Pancreas (tissue), 10 donors: ENCODE results near the gene TRPM3. TPM values are rescaled to one million over a fixed set of nuclear protein-coding genes. Genes with fewer than 3 reads are reported as not detected.
A peak's percentile ranks its signal among the peaks of the same experiment; 100 is the strongest.

ENCODE experiments used
- ATAC-seq, 4 donors: fragments of 200-7000 bp; cut with Tn5 transposase; one replicate each; pipeline versions ENCODE4 v1.8.0 to v1.9.1; 2020; ENCODE audit warnings: mild to moderate bottlenecking in 4 of 4, moderate library complexity in 4 of 4
- DNase-seq, 6 donors: peaks; one replicate each; pipeline ENCODE4 v3.0.0-alpha.2; 2020
- FAIRE-seq: peaks from 2 replicates; lab custom pipeline; 2012; peaks lifted over from hg19 to GRCh38; lab: Jason Lieb, UNC
- H3K27ac ChIP-seq, 4 donors: fragments of 200-600 bp; sonication (generic); 1 replicate in 3 of 4; 2 replicates in 1 of 4; pipeline versions ENCODE4 v1.5.0 to v1.8.0; 2020
- H3K27me3 ChIP-seq, 4 donors: fragments of 200-600 bp; one replicate each; pipeline ENCODE4 v1.8.0; 2021
- H3K36me3 ChIP-seq, 3 donors: fragments of 200-600 bp; sonication (generic) in 1 of 3; one replicate each; pipeline versions ENCODE4 v1.5.0 to v1.8.0; 2020 to 2021
- H3K4me1 ChIP-seq, 3 donors: fragments of 200-600 bp; one replicate each; pipeline ENCODE4 v1.8.0; 2021
- H3K4me3 ChIP-seq, 4 donors: fragments of 200-600 bp; sonication (generic) in 2 of 4; one replicate each; pipeline versions ENCODE4 v1.5.0 to v1.8.0; 2020 to 2021
- H3K9me3 ChIP-seq, 4 donors: fragments of 200-600 bp; one replicate each; pipeline ENCODE4 v1.8.0; 2021
- CTCF ChIP-seq, 4 donors: fragments of 200-600 bp; sonication (generic) in 3 of 4; IDR thresholded peaks; one replicate each; pipeline versions ENCODE4 v1.5.0 to v1.8.0; 2021; ENCODE audit warnings: antibody characterized with exemption in 4 of 4
- WGBS, 2 donors: extraction: QIAGEN DNeasy Blood & Tissue Kit; methylation state at CpG; one replicate each; pipeline ENCODE4 v1.1.7; 2013; 5-methylcytosine and 5-hydroxymethylcytosine counted together
- intact Hi-C, 3 donors: fragments of 100-400 bp; cut with DNase I; formaldehyde crosslinking; loops; one replicate each; pipeline versions ENCODE4 v1.11.1 to v1.14.2; 2022
- polyA plus RNA-seq, 2 donors: library from polyadenylated mRNA; stranded (reverse); fragments of 200-250 nt; gene quantifications; one replicate each; pipeline ENCODE4 v1.2.3, GENCODE V29; 2013
- total RNA-seq, 6 donors: library from RNA; stranded (reverse); fragmentation: NEBNext Ultra II Directional in 4 of 6; extraction: Animal tissue kit (Norgen Biotek cat#: 25700) in 4 of 6; gene quantifications; one replicate each; pipeline versions ENCODE4 v1.2.1 to v1.2.4, GENCODE V29; 2021 to 2023
- donor health status: healthy with polysubstance abuse.
- donor health status: DM: no; HTN: no; CAD: no; lungs with moderate emphysema.
- donor health status: DM: no; HTN: no; CAD: no.
- donor health status: control.
- donor health status: control.
- donor health status: Bipolar disorder and iron deficiency.
- donor health status: DM: yes; HTN: yes; CAD: no.
- donor health status: DM: no; HTN: no; CAD: no.
- donor health status: DM: no; HTN: no; CAD: no.
- donor health status: DM: yes; HTN: yes; CAD: no.

TRPM3 gene
- total and polyA plus RNA-seq, 8 donors: 0.22 to 1.9 (median 0.76) TPM

DNA sequence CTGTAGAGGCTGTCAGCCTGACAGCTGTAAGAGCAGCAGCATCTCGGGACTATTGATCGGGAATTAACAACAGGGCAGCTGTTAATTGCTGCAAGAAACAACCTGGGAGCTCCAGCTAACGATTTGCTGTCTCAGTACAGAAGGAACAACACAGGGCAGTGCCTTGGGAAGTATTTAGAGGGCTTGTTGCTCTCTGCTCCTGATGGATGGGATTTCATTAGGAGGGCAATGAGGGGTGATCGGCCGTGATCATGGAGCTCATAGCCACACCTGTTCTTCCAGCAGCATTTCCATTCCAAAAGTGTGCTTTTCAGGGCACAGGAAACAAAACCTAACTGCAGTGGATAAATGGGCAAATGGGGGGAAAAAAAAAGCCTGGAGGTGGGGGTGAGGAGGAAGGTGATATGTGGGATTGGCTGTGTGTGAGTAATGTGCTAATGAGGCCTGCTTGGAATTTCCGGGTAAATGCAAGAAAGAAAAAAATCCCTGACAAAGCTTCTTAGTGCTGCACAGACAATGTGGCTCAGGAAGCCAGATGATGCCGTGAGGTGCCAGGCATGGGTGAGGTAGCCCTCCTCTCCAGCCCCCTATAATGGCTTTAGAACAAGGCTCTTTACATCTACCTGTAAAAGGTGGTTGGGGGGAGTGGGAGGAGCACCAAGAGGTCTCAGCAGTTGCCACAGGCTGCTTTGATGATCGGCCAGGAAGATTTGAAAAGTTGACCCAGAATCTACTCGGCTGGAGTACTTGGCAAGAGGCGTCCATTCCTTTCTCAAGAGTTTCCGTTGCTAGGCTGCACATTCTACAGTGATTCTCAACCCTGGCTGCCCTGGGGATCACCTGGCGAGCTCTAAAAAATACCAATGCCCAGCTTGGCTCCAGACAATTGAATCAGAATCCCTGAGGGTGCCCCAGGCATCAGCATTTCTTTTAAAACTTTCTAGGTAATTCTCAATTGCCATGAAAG, 567.4 kb downstream of the TRPM3 start:
- Histone ChIP-seq H3K9me3 (no peaks in the 10 kb centered on the region), H3K4me1 (no peaks in the 10 kb centered on the region), H3K27ac (no peak overlapping the region), H3K27me3 (no peaks in the 10 kb centered on the region), H3K4me3 (no peak overlapping the region), H3K36me3 (no peaks in the 10 kb centered on the region)
- intact Hi-C loops: no loop called here
- 50 to 54% methylated on average over 12 of the region's 12 CpGs for WGBS, 2 donors
- ATAC-seq (peak; percentile 48 to 72 (median 60)), DNase-seq (no peak), FAIRE-seq (no peak)
- TF ChIP-seq CTCF (IDR thresholded peaks at IDR 0.05): no peak

DNA sequence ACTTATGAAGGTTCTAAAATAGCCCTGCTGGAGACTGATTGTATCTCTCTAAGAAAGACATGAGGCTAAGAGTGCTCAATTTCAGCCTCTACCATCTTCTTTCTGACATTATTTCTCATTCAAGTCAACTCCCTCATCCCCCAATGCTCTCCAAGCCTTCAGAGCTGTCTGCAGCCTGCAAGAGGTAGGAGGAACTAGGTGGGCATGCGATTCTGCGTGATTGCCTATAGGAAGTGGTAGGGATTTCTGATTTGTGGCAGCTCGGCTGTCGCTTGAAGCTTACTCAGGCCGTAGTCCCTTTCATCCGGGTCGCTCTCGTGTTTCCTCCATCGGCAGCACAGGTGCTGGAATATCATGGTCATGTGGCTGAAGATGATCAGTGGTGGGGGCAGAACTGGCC, 568.9 kb downstream of the TRPM3 start:
- 90 to 95% methylated on average over 9 of the region's 9 CpGs for WGBS, 2 donors
- ATAC-seq: no peak
- H3K9me3 ChIP-seq: no peaks in the 10 kb centered on the region
- TF ChIP-seq CTCF (IDR thresholded peaks at IDR 0.05): no peak
- no peaks in the 10 kb centered on the region for H3K4me1 ChIP-seq
- FAIRE-seq: no peak
- no peaks in the 10 kb centered on the region for H3K27me3 ChIP-seq
- no peaks in the 10 kb centered on the region for H3K36me3 ChIP-seq
- intact Hi-C loops: no loop called here
- no peak overlapping the region for H3K4me3 ChIP-seq
- no peak overlapping the region for H3K27ac ChIP-seq
- DNase-seq: no peak

DNA sequence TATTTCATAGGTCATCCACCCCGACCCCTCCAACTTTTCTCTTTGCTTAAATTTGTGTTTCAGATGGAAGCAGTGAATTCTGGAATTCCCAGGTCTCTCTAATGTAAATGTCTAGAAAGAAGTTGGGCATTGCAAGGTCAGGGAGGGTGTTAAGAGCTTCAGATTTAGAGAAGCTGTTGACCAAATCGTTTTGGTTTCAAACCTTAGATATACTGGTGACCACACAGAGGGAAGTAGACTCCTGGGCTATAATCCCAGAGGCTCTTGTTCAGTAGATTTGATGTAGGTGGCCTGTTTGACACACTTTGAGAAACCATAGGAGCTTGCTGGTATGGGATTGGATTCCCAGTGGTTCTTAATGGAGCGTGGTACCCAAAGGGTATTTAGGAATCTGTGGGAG, 569.6 kb downstream of the TRPM3 start:
- H3K4me3 ChIP-seq: no peak overlapping the region
- DNase-seq (no peak), ATAC-seq (no peak), FAIRE-seq (no peak)
- no peaks in the 10 kb centered on the region for H3K4me1 ChIP-seq
- TF ChIP-seq CTCF (IDR thresholded peaks at IDR 0.05): no peak
- no peaks in the 10 kb centered on the region for H3K9me3 ChIP-seq
- 66 to 75% methylated on average over 3 of the region's 3 CpGs for WGBS, 2 donors
- no peak overlapping the region for H3K27ac ChIP-seq
- intact Hi-C loops: no loop called here
- H3K36me3 ChIP-seq: no peaks in the 10 kb centered on the region
- H3K27me3 ChIP-seq: no peaks in the 10 kb centered on the region

DNA sequence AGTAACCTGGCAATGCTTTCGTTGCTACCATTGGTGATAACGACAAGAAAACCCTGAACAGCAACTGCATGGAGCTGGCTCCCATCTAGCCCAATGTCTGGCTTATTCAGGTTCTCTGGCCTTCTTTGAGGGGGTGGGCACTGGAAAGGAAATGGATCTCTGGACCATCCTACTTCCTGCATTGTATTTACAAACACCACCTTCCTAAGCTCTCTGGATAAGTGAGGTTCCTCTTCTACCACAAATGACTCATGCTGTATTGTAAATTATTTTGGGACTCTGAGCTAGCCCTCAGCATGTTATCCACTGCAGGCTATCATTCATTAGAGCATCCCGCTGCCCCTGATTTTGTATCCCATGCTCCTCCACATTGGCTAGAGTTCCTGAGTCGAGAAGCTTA, 570.0 kb downstream of the TRPM3 start:
- Histone ChIP-seq H3K9me3 (no peaks in the 10 kb centered on the region), H3K4me1 (no peaks in the 10 kb centered on the region), H3K4me3 (no peak overlapping the region), H3K36me3 (no peaks in the 10 kb centered on the region), H3K27me3 (no peaks in the 10 kb centered on the region), H3K27ac (no peak overlapping the region)
- intact Hi-C loops: no loop called here
- DNase-seq: no peak
- ATAC-seq: no peak
- WGBS, 2 donors: 80 to 95% methylated on average over 4 of the region's 4 CpGs
- no peak for FAIRE-seq
- no peak for TF ChIP-seq CTCF (IDR thresholded peaks at IDR 0.05)

GRCh38 chr9:70549926-70550325, 571.5 kb downstream of the TRPM3 start:
- no peak for FAIRE-seq
- Histone ChIP-seq H3K27me3 (no peaks in the 10 kb centered on the region), H3K27ac (no peak overlapping the region), H3K9me3 (no peaks in the 10 kb centered on the region), H3K36me3 (no peaks in the 10 kb centered on the region), H3K4me3 (no peak overlapping the region), H3K4me1 (no peaks in the 10 kb centered on the region)
- TF ChIP-seq CTCF (IDR thresholded peaks at IDR 0.05): no peak
- DNase-seq: no peak
- intact Hi-C loops: no loop called here
- no peak for ATAC-seq
- WGBS, 2 donors: 0 to 75% methylated on average over 1 of the region's 1 CpG
